Parathyroid adenoma (tissue), 2 donors: ENCODE measurements around the gene DCLRE1B.
"Not testable (repeated sequence)": the region's sequence is repeated elsewhere in the genome, so short reads cannot be mapped to it uniquely, and the experiment has no call there.

ENCODE experiments used
- H2AFZ ChIP-seq: fragments of 300-600 bp; sonication (generic); one replicate; pipeline ENCODE4 v1.7.0; 2017; ENCODE audit warnings: antibody characterized with exemption, mild to moderate bottlenecking
- H3K27ac ChIP-seq: fragments of 300-600 bp; sonication (generic); one replicate; pipeline ENCODE4 v1.7.0; 2017
- H3K27me3 ChIP-seq: fragments of 300-600 bp; sonication (generic); one replicate; pipeline ENCODE4 v1.7.0; 2017; ENCODE audit warnings: low read length; ENCODE audit not compliant: control insufficient read depth, insufficient read depth
- H3K36me3 ChIP-seq: fragments of 300-600 bp; sonication (generic); one replicate; pipeline ENCODE4 v1.7.0; 2017; ENCODE audit warnings: low read length; ENCODE audit not compliant: control insufficient read depth, insufficient read depth
- H3K4me1 ChIP-seq: fragments of 300-600 bp; sonication (generic); one replicate; pipeline ENCODE4 v1.7.0; 2017; ENCODE audit warnings: control low read depth
- H3K4me2 ChIP-seq: fragments of 300-600 bp; sonication (generic); one replicate; pipeline ENCODE4 v1.7.0; 2017; ENCODE audit warnings: low read length
- H3K4me3 ChIP-seq: fragments of 300-600 bp; sonication (generic); one replicate; pipeline ENCODE4 v1.7.0; 2017; ENCODE audit warnings: low read depth, low read length
- H3K79me2 ChIP-seq: fragments of 300-600 bp; sonication (generic); one replicate; pipeline ENCODE4 v1.7.0; 2017; ENCODE audit warnings: control low read depth
- H3K9ac ChIP-seq: fragments of 300-600 bp; sonication (generic); one replicate; pipeline ENCODE4 v1.7.0; 2017; ENCODE audit warnings: mild to moderate bottlenecking
- H3K9me3 ChIP-seq: fragments of 300-600 bp; sonication (generic); one replicate; pipeline ENCODE4 v1.7.0; 2017; ENCODE audit warnings: low read length; ENCODE audit not compliant: control insufficient read depth
- TF ChIP-seq, protein P1 (sequence below): fragments of 300-600 bp; sonication (generic); IDR thresholded peaks from one replicate; pipeline ENCODE4 v1.7.0; 2017; ENCODE audit warnings: antibody characterized with exemption, mild to moderate bottlenecking
- donor health status: primary hyperparathyroidism.

The DCLRE1B gene

GRCh38 chr1:113947388-113948107 is 42.4 kb downstream of the DCLRE1B start:
- TF ChIP-seq, protein P1, sequence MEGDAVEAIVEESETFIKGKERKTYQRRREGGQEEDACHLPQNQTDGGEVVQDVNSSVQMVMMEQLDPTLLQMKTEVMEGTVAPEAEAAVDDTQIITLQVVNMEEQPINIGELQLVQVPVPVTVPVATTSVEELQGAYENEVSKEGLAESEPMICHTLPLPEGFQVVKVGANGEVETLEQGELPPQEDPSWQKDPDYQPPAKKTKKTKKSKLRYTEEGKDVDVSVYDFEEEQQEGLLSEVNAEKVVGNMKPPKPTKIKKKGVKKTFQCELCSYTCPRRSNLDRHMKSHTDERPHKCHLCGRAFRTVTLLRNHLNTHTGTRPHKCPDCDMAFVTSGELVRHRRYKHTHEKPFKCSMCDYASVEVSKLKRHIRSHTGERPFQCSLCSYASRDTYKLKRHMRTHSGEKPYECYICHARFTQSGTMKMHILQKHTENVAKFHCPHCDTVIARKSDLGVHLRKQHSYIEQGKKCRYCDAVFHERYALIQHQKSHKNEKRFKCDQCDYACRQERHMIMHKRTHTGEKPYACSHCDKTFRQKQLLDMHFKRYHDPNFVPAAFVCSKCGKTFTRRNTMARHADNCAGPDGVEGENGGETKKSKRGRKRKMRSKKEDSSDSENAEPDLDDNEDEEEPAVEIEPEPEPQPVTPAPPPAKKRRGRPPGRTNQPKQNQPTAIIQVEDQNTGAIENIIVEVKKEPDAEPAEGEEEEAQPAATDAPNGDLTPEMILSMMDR = no peak
- no peak overlapping the region for H3K4me3 ChIP-seq
- H3K4me2 ChIP-seq = peak overlapping the region; percentile 2
- H3K36me3 ChIP-seq = no peaks in the 10 kb centered on the region
- peaks cover 10% of the 10 kb centered on the region for H3K79me2 ChIP-seq
- H3K9ac ChIP-seq = no peak overlapping the region
- no peaks in the 10 kb centered on the region for H3K4me1 ChIP-seq
- no peaks in the 10 kb centered on the region for H3K9me3 ChIP-seq
- no peaks in the 10 kb centered on the region for H3K27me3 ChIP-seq
- H2AFZ ChIP-seq = no peak overlapping the region
- peak overlapping the region; percentile 22 for H3K27ac ChIP-seq

DNA sequence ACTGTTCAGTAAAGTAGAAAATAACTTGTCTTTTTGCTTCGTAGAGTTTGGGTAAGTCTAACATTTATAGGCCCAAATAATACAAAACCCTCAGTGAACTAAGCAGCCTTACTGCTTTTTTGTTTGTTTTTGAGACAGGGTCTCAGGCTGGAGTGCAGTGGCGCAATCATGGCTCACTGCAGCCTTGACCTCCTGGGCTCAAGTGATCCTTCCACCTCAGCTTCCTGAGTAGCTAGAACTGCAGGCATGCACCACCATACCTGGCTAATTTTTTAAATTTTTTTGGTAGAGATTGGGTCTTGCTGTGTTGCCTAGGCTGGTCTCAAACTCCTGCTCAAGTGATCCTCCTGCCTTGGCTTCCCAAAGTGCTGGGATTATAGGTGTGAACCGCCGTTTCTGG is 43.0 kb downstream of the DCLRE1B start:
- H3K9me3 ChIP-seq, H3K79me2 ChIP-seq, H3K4me2 ChIP-seq, H3K4me3 ChIP-seq, H2AFZ ChIP-seq, H3K27ac ChIP-seq, H3K36me3 ChIP-seq, H3K9ac ChIP-seq, H3K27me3 ChIP-seq, H3K4me1 ChIP-seq: not testable (repeated sequence)

DNA sequence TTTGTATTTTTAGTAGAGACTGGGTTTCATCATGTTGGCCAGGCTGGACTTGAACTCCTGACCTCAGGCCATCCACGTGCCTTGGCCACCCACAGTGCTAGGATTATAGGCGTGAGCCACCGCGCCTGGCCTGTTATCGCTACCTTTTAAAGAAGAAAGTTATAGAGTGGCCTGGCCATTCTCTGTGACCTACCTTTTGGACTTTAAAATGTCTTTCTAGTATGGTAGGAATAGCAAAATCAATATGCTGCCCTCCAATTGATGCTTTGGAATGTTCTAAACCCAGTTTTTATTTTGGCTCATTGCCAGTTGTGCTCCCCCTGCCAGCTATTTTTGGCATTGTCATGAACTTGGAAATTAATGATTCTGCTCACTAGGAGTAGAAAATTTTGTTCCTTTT is 43.9 kb downstream of the DCLRE1B start:
- Histone ChIP-seq H3K36me3 (no peaks in the 10 kb centered on the region), H3K27ac (no peak overlapping the region), H3K79me2 (peaks cover 10% of the 10 kb centered on the region), H3K4me3 (no peak overlapping the region), H3K9me3 (no peaks in the 10 kb centered on the region), H2AFZ (no peak overlapping the region), H3K9ac (no peak overlapping the region), H3K4me2 (no peak overlapping the region), H3K27me3 (no peaks in the 10 kb centered on the region), H3K4me1 (no peaks in the 10 kb centered on the region)
- TF ChIP-seq, protein P1 = no peak

DNA sequence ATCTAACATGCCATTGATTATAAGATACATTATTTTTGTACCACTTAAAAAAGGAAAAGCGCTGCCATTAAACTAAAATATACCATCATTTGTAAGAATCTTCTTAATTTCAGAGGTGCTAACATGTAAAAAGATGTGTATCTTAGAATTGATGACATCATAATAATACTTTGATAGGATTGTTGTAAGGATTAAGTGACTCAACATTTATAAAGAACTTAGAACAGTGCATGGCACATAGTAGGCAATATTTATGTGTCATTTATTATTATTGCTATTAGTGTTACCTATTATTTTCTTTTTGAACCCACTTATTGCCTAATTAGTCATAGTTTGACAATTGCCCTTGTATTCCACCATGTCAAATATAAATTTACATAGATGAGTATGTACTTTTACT is 45.8 kb downstream of the DCLRE1B start:
- Histone ChIP-seq H3K36me3 (no peaks in the 10 kb centered on the region), H3K9me3 (no peaks in the 10 kb centered on the region), H3K9ac (no peak overlapping the region), H3K27ac (no peak overlapping the region), H2AFZ (no peak overlapping the region), H3K79me2 (peaks cover 8% of the 10 kb centered on the region), H3K4me2 (no peak overlapping the region), H3K4me3 (no peak overlapping the region), H3K27me3 (no peaks in the 10 kb centered on the region), H3K4me1 (no peaks in the 10 kb centered on the region)
- TF ChIP-seq, protein P1 = no peak

GRCh38 chr1:113951719-113952118 is 46.6 kb downstream of the DCLRE1B start:
- Histone ChIP-seq H3K36me3 (no peaks in the 10 kb centered on the region), H3K4me1 (no peaks in the 10 kb centered on the region)

More at GRCh38 chr1:113951719-113952118, 46.6 kb downstream of the DCLRE1B start:
- Histone ChIP-seq H3K9ac (no peak overlapping the region), H3K27ac (no peak overlapping the region), H3K4me3 (no peak overlapping the region), H3K4me2 (no peak overlapping the region), H3K27me3 (no peaks in the 10 kb centered on the region), H3K9me3 (no peaks in the 10 kb centered on the region), H3K79me2 (peaks cover 5% of the 10 kb centered on the region), H2AFZ (no peak overlapping the region)
- TF ChIP-seq, protein P1 = no peak
